ENCODE measurements around the gene RRAD.
A peak's percentile ranks its signal among the peaks of the same experiment; 100 is the strongest.
"Not testable (repeated sequence)": the region's sequence is repeated elsewhere in the genome, so short reads cannot be mapped to it uniquely, and the experiment has no call there.

The RRAD gene

GRCh38 chr16:66950437-66950836 is 25.1 kb upstream of the RRAD start:
- FAIRE-seq, result no peak

DNA sequence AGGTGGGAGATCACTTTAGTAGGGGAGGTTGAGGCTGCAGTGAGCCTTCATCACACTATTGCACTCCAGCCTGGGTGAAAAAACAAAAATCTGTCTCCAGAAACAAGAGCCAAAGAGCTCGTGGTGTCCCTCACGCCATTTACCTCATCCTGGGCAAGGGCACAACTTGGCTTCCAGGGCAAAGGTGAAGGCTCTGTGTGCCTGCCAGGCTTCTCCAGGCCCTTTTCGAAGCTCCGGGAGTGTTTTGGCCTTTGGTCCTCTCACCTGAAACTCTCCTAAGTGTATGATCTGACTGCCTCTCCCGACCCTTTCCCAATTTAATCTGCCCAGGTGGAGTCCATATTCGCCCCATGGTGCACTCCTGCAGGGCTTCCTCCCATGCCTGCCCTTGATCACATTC is 24.1 kb upstream of the RRAD start:
- FAIRE-seq, result no peak

DNA sequence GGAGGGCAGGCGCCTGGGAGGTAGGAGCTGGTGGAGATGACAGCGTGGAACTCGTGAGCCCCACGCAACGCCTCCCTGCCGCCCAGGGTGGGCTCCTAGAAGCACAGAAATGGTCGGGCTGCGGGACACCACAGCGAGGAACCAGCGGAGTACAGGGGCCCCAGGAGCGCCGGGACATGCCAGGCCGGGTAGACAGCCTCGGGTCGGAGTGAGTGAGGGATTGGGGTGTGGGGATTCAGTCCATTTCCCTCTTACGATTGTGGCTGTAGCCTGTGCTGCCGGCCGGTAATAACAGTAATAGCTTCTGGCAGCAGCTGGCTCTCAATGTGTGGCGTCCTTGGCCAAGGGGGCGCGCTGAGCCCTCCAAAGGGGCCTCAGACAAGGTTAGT is 23.5 kb upstream of the RRAD start:
- no peak for FAIRE-seq

DNA sequence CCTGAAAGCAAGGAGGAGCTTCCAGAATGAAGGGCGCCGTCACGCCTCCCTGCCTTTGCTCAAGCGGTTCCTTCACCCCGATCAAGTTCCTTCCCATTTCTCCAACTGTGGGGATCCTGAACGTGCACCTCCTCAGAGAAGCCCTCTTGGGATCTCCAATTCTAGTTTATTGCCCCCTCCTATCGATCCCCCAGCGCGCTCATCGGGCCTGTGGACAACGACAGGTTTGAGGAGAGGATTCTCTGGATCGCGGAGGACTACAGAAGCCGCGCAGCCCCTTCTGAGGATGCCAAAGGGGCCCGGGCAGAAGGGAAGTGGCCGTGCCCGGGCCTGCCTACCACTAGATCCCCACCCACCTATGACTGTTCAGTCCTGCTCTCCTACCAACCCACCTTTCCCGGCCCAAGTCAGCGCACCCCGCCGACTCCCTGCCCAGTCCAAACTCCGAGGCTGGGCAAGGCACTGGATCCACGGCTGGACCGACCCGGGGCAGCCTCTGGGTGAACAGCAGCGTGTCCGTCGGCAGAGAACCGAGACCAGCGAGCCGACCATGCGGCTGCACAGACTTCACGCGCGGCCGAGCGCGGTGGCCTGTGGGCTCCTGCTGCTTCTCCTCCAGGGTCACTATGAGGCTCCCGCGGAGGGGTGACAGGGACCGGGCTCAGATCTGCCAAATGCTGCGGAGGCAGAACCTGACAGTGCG is 22.9 kb upstream of the RRAD start:
- no peak for FAIRE-seq

DNA sequence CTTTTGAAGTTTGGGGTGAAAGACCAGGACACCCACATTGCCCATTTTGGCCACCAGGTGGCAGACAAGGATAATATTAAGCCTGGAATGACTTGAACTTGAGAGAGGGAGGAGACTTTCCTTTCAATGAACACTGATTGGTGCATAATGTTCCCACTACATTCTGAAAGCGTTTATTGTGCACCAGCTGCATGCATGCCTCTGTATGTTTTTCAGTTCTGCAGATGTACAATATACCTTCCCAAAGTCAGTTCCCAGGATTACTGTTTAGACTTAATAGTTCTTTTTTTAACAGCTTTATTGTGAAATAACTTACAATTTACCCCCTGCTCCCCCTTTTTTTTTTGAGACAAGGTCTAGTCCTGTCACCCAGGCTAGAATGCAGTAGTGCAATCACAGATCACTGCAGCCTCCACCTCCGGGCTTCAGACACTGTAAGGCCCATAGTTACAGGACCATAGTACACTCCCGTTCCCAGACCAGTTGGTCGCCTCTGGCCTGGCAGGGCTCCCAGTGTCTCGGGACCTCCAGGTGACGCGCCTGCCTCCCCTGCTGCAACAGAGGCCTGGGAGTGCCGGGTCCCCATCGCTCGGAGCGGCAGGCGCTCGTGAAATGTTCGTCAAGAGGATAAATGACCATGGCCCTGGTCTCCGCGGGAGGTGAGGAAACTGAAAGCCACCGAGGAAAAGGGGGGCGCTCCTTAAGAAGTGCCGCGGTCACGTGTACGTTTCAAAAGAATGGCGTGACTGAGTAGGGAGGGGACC is 22.1 kb upstream of the RRAD start:
- FAIRE-seq, result peak; percentile 90

GRCh38 chr16:66946974-66947301 is 21.6 kb upstream of the RRAD start:
- no peak for FAIRE-seq

- FAIRE-seq, result no peak
These were observed 21.2 kb upstream of the RRAD start for GRCh38 chr16:66946541-66946940.

DNA sequence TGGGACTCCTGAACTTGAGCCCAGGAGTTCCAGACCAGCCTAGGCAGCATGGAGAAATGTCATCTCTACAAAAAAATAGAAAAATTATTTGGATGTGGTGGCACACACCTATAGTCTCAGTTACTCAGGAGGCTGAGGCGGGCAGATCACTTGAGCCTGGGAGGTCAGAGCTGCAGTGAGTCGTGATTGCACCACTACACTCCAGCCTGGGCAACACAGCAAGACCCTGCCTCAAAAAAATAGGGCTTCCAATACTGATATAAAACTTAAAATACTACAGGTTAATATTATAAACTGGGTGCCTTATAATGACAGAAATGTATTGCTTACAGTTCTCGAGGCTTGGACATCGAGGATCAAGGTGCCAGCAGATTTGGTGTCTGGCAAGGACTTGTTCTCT is 20.6 kb upstream of the RRAD start:
- no peak for FAIRE-seq

GRCh38 chr16:66944971-66945370 is 19.6 kb upstream of the RRAD start:
- not testable (repeated sequence) for FAIRE-seq

GRCh38 chr16:66944054-66944441 is 18.7 kb upstream of the RRAD start:
- FAIRE-seq, result no peak

DNA sequence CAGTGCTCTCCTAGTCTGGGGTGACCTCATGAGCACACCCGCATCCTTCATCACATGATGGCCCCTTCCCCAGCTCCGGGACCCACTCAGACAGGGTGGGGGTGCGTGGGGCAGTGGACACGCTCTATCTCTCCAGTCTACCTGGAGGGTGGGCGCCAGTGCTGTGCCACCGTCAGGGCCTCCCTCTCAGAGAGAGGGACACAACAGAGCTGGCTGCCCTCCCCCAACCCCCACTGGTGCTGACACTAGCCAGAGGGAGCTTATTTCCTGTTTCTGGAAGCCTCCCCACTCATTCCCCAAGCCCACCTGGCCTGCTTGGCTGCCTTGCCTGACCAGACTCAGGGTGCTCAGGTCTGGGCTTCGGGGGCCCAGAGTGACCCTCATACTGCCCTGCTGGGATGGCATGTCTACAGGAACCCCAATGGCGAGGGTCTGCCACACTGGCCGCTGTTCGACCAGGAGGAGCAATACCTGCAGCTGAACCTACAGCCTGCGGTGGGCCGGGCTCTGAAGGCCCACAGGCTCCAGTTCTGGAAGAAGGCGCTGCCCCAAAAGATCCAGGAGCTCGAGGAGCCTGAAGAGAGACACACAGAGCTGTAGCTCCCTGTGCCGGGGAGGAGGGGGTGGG is 18.2 kb upstream of the RRAD start:
- no peak for FAIRE-seq

DNA sequence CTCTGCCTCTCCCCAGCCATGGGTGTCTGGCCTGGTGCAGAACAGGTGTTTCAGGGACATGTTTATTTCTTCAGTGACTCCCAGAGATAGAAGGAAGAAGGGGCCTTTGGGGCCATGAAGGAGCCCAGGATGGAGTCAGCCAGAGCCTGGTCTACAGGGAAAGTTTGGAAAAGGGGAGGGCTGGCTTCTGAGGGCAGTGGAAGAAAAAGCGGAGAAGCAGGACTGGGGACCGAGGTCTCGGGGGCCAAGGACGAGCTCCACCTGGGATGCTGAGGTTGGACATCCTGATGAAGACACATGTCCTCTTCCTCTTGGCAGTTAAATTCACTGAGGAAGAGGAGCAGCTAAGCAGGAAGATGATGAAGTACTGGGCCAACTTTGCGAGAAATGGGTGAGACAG is 17.6 kb upstream of the RRAD start:
- FAIRE-seq, result no peak

- no peak for FAIRE-seq
These were observed 14.9 kb upstream of the RRAD start for GRCh38 chr16:66940236-66940635.

- FAIRE-seq, result no peak
These were observed 14.0 kb upstream of the RRAD start for GRCh38 chr16:66939366-66939765.

GRCh38 chr16:66937725-66938337 is 12.5 kb upstream of the RRAD start:
- FAIRE-seq, result no peak

DNA sequence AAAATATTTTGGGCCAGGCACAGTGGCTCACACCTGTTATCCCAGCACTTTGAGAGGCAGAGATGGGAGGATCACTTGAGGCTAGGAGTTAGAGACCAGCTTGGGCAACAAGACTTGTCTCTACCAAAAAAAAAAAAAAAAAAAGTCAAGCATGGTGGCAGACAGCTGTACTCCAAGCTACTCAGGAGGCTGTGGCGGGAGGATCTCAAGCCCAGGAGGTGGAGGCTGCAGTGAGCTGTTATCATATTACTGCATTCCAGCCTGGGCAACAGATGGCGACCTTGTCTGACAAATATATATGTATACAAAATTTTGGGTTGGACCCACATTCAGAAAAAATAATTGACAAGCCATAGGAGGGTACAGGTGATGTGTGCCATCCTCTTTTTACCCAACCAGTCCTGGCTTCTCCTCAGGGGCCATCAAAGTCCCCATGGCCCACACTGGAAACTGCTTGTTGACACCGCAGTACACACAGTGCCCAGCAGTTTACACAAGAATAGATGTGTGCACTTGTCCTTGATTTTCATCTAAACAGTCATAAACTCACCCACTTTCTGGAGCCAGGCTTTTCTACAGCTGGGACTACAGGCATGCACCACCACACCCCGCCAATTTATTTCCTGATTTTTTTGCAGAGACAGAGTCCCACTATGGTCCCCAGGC is 11.7 kb upstream of the RRAD start:
- no peak for FAIRE-seq

DNA sequence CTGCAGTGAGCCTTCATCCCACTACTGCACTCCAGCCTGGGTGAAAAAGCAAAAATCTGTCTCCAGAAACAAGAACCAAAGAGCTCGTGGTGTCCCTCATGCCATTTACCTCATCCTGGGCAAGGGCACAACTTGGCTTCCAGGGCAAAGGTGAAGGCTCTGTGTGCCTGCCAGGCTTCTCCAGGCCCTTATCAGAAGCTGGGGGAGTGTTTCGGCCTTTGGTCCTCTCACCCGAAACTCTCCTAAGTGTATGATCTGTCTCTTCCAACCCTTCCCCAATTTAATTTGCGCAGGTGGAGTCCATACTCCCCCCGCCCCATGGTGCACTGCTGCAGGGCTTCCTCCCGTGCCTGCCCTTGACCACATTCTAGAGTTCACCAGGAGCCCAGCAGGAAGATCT is 11.1 kb upstream of the RRAD start:
- FAIRE-seq, result no peak

- FAIRE-seq, result no peak
These were observed 10.1 kb upstream of the RRAD start, which contains the start of gene CES2 for GRCh38 chr16:66935314-66936011. TSS of gene CES2 (plus strand) at chr16:66935516. CDS start at chr16:66935636, 120 bp downstream.

- not testable (repeated sequence) for FAIRE-seq
These were observed 9.5 kb upstream of the RRAD start for GRCh38 chr16:66934839-66935313.

GRCh38 chr16:66934138-66934838 is 9.0 kb upstream of the RRAD start, which contains the start of gene CIAO2B:
TSS of gene CIAO2B (minus strand) at chr16:66934402. CDS start at chr16:66934364, 38 bp downstream.
- FAIRE-seq, result no peak

GRCh38 chr16:66933776-66934137 is 8.4 kb upstream of the RRAD start:
- FAIRE-seq, result no peak

GRCh38 chr16:66932076-66932475 is 6.7 kb upstream of the RRAD start:
- FAIRE-seq, result no peak
